Measurements from ENCODE around the gene TMEM238. TPM values are rescaled to one million over a fixed set of nuclear protein-coding genes. Genes with fewer than 3 reads are reported as not detected.

Gene TMEM238, protein sequence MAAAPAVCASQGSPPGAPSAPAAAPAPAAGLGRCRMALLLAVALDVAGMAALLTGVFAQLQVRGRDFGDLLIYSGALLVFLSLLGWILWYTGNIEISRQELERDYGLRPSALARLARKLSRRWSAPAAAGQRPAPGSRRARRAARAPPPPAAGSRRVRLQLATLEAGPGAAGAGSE
- total RNA-seq, result 10 to 100 TPM; 28.2 to 31.1 TPM

DNA sequence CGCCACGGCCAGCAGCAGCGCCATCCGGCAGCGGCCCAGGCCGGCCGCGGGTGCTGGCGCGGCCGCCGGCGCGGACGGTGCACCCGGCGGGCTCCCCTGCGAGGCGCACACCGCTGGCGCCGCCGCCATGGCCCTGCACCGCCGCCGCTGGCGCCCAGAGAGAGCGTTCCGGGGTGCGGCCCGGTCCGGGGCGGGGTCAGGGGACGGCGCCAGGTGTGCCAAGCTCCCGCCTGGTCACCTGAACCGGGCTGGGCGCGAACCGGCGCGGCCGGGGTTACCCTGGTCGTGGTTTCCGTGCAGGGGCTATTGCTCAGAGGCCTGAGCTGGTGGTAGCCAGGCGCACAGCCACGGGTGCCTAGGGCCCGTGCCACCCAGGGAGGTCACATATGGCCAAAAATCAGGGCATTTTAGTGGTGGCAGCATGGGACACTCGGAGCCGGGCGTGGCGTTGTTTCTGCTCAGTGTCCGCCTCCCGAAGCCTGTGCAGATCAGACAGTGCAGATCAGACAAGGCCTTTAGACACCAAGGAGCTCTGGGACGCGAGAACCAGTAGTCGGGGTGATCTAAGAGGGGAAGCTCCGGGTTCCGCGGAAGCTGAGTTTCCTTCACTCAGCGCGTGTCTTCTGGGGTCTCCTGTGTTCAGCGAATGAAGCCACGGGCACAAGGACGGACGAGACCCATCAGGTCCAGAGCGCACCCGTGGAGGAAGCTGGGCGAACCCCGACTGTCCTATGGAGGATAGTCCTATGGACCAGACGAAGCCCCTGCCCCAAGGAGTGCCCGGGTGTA is at the start of gene TMEM238:
TMEM238 (minus strand) TSS at position 162 of the 789 bp plus-strand sequence; CDS start at position 129, 33 bp downstream.

GRCh38 chr19:55407550-55407799 is 23.4 kb upstream of the TMEM238 start, which contains the start of gene UBE2S:
TSS of gene UBE2S (minus strand) at chr19:55407788. CDS start at chr19:55407589, 199 bp downstream.

GRCh38 chr19:55385724-55386492 is 1.8 kb upstream of the TMEM238 start, which contains the start of gene RPL28:
TSS of gene RPL28 (plus strand) at chr19:55385932. CDS start at chr19:55386358, 426 bp downstream.

GRCh38 chr19:55376241-55376933 is 7.7 kb downstream of the TMEM238 start, which contains the start of gene TMEM190:
TSS of gene TMEM190 (plus strand) at chr19:55376826. CDS start at chr19:55376854, 28 bp downstream.

GRCh38 chr19:55370305-55370988 is 13.6 kb downstream of the TMEM238 start, which contains the start of gene IL11:
TSS of gene IL11 (minus strand) at chr19:55370463. CDS start at chr19:55370310, 153 bp downstream.

GRCh38 chr19:55362990-55363716 is 20.9 kb downstream of the TMEM238 start, which contains the start of gene GARIN5B:
TSS of gene GARIN5B (minus strand) at chr19:55363260. CDS start at chr19:55363066, 194 bp downstream.

DNA sequence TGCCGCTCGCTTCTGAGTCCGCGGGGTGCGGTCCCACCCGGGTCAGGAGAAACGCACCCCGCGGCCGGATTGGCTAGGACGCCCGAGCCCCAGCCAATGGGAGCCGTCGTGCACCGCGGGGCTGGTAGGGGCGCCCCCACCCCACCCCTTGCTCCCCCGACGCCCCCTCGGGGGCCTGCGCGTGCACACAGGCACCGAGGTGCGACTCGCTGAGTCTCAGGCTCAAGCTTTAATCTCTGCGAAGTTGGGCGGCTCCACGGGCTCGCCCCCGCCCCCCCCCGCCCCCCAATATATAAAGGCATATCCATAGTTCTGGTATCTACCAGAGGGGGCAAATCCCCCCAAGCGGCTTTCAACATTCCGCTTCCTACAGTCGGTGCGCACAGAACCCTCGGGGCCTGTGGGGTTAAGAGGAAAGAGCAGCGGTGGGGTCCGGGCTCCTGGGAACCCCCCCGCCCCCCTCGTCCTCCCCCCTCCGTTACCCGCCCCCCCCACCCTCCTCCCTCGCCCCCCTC is 29.3 kb downstream of the TMEM238 start, which contains the start of gene COX6B2:
COX6B2 (minus strand) TSS at position 22 of the 515 bp plus-strand sequence. CDS start 198 bp downstream, outside the sequence.

DNA sequence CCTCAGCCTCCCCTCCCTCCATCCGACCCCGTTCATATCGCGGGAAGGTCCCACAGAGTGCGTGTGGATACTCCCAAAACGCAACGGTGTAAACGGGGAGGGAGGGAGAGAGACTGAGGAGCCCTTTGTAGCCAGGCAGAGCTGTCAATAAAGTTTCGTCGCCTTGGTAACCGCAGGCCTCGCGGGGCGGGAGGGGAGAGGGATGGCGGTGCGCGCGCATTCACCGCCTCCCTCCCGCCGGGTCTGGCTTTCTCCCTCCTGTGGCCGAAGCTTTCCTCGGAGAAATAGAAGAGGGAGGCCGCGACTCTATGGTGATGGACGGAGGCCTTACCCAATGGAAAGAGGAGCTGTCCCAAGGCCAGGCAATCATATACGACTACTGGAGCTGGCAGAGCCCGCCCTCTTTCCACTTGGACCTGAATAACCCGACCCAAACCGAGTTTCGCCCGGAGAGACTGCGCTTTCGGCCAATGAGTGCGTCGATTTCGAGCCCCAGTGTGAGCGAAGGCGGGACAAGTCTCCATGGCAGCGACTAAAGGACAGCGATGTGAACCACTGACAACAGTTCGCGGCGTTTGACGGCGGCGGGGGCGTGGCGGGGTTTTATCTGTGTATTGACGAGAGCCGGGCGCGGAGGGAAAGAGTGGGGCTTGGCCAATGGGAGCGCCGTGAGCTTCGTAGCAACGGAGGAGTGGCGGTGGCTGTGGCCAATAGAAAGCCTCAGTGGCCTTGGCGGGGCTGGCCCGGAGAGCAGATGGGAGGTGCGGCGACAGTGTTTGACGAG is 44.8 kb downstream of the TMEM238 start, which contains the start of gene KMT5C:
KMT5C (plus strand) TSS at position 772 of the 784 bp plus-strand sequence. CDS start 2,061 bp downstream, outside the sequence.

Other genes starting within 250 kb of the TMEM238 start
- not detected for gene TNNT1, start 235.1 kb downstream of the TMEM238 start, total RNA-seq
- not detected for gene TNNI3, start 226.6 kb downstream of the TMEM238 start, total RNA-seq
- gene DNAAF3, start 217.7 kb downstream of the TMEM238 start, total RNA-seq, result not detected
- gene SYT5, start 204.0 kb downstream of the TMEM238 start, total RNA-seq, result not detected
- gene PTPRH, start 174.8 kb downstream of the TMEM238 start, total RNA-seq, result not detected
- gene TMEM86B, start 155.5 kb downstream of the TMEM238 start, total RNA-seq, result 10 to 100 TPM; 11.7 to 14.0 TPM
- gene PPP6R1, start 125.3 kb downstream of the TMEM238 start, total RNA-seq, result 100 to 1,000 TPM; 179 to 181 TPM
- gene HSPBP1, start 104.2 kb downstream of the TMEM238 start, total RNA-seq, result 10 to 100 TPM; 23.0 to 25.5 TPM
- gene BRSK1, start 100.3 kb downstream of the TMEM238 start, total RNA-seq, result 1 to 10 TPM; 4.0 to 5.9 TPM
- gene TMEM150B, start 59.0 kb downstream of the TMEM238 start, total RNA-seq, result under 1 TPM in 1 of 2 experiments, not detected in 1; 0.29 TPM
- gene KMT5C, start 44.4 kb downstream of the TMEM238 start, total RNA-seq, result 10 to 100 TPM; 24.2 to 25.6 TPM
- under 1 TPM in 1 of 2 experiments, not detected in 1; 0.14 TPM for gene COX6B2, start 29.6 kb downstream of the TMEM238 start, total RNA-seq
- not detected for gene GARIN5B, start 21.0 kb downstream of the TMEM238 start, total RNA-seq
- under 1 TPM; 0.15 to 0.29 TPM for gene IL11, start 13.8 kb downstream of the TMEM238 start, total RNA-seq
- not detected for gene TMEM190, start 7.5 kb downstream of the TMEM238 start, total RNA-seq
- 1,000 to 10,000 TPM; 3,962 to 3,998 TPM for gene RPL28, start 1.6 kb upstream of the TMEM238 start, total RNA-seq
- gene UBE2S, start 23.5 kb upstream of the TMEM238 start, total RNA-seq, result 100 to 1,000 TPM; 146 to 148 TPM
- not detected for gene SHISA7, start 59.0 kb upstream of the TMEM238 start, total RNA-seq
- 10 to 100 TPM; 15.7 to 16.6 TPM for gene ISOC2, start 77.3 kb upstream of the TMEM238 start, total RNA-seq
- gene C19orf85, start 80.5 kb upstream of the TMEM238 start, total RNA-seq, result not detected
- gene ZNF628, start 92.3 kb upstream of the TMEM238 start, total RNA-seq, result 10 to 100 TPM in 1 of 2 experiments, 1 to 10 TPM in 1; 8.2 to 11.3 TPM
- 1 to 10 TPM; 8.7 to 8.8 TPM for gene NAT14, start 100.9 kb upstream of the TMEM238 start, total RNA-seq
- gene SSC5D, start 104.1 kb upstream of the TMEM238 start, total RNA-seq, result under 1 TPM; 0.12 to 0.53 TPM
- gene SBK2, start 152.8 kb upstream of the TMEM238 start, total RNA-seq, result not detected
- gene SBK3, start 161.3 kb upstream of the TMEM238 start, total RNA-seq, result not detected
- 1 to 10 TPM; 6.4 to 7.8 TPM for gene ZNF579, start 196.6 kb upstream of the TMEM238 start, total RNA-seq
- 10 to 100 TPM; 14.7 to 16.3 TPM for gene FIZ1, start 215.2 kb upstream of the TMEM238 start, total RNA-seq
- gene ZNF524, start 216.0 kb upstream of the TMEM238 start, total RNA-seq, result 10 to 100 TPM; 33.7 to 35.0 TPM
- 10 to 100 TPM; 16.1 to 16.2 TPM for gene ZNF865, start 221.4 kb upstream of the TMEM238 start, total RNA-seq
- gene ZNF784, start 240.3 kb upstream of the TMEM238 start, total RNA-seq, result 1 to 10 TPM; 7.2 to 8.1 TPM

All from activated naive CD4-positive, alpha-beta T cell treated with anti-CD3 and anti-CD28 coated beads, Interleukin-2, amount 10 ng/mL, durations not matched to agents 5 hours and 36 hours (primary cell).